K562 (cell line): ENCODE results near the gene TMEM167B. TPM values are rescaled to one million over a fixed set of nuclear protein-coding genes. Genes with fewer than 3 reads are reported as not detected.

ENCODE experiments used
- ASH1L ChIP-seq: fragments of 450-650 bp; IDR thresholded peaks from 2 replicates; pipeline ENCODE4 v1.6.1; 2018; ENCODE audit warnings: borderline replicate concordance, mild to moderate bottlenecking, low read depth; ENCODE audit not compliant: partially characterized antibody
- BACH1 ChIP-seq: fragments of 200-800 bp; sonication (Bioruptor generic); IDR thresholded peaks from 2 replicates; pipeline ENCODE4 v1.6.1; 2016; ENCODE audit warnings: missing genetic modification characterization, missing compliant biosample characterization
- CBX3 ChIP-seq, 2 experiments: IDR thresholded peaks; 1 replicate in 1 of 2; 2 replicates in 1 of 2; pipeline ENCODE4 v1.6.1; 2012; ENCODE audit warnings: inconsistent platforms in 2 of 2, low read length in 2 of 2, borderline replicate concordance in 1 of 2, control low read depth in 1 of 2
- DIDO1 ChIP-seq: fragments of 450-650 bp; IDR thresholded peaks from 2 replicates; pipeline ENCODE4 v1.6.1; 2016; ENCODE audit warnings: low read depth, missing biosample characterization, missing genetic modification characterization
- FOSL1 ChIP-seq: fragments of 200-800 bp; sonication (Bioruptor generic); conservative IDR thresholded peaks from 2 replicates; pipeline ENCODE4 v1.6.1; 2016; ENCODE audit warnings: missing genetic modification characterization, missing compliant biosample characterization
- KLF6 ChIP-seq: fragments of 250-450 bp; sonication (Bioruptor Pico); IDR thresholded peaks from 2 replicates; pipeline ENCODE4 v1.4.0; 2020; ENCODE audit warnings: mild to moderate bottlenecking, moderate library complexity, borderline replicate concordance
- NELFE ChIP-seq: IDR thresholded peaks from 2 replicates; pipeline ENCODE4 v1.6.1; 2011; ENCODE audit warnings: mild to moderate bottlenecking; ENCODE audit not compliant: insufficient read depth, insufficient read length
- RBM34 ChIP-seq: fragments of 200-400 bp; formaldehyde crosslinking; IDR thresholded peaks from 2 replicates; pipeline ENCODE4 v1.6.1; 2018; ENCODE audit warnings: low read length, borderline replicate concordance; ENCODE audit not compliant: insufficient read depth
- SP1 ChIP-seq: sonication (generic); formaldehyde crosslinking; IDR thresholded peaks from 2 replicates; pipeline ENCODE4 v1.8.1; 2022; ENCODE audit warnings: mild to moderate bottlenecking, missing genetic modification reagents
- TAF7 ChIP-seq: fragments of 450-650 bp; IDR thresholded peaks from 2 replicates; pipeline ENCODE4 v1.6.1; 2016; ENCODE audit warnings: missing genetic modification characterization, missing compliant biosample characterization
- polyA plus RNA-seq, 8 experiments: library from polyadenylated mRNA; depleted of rRNA in 4 of 8; stranded (reverse) in 5 of 8; unstranded in 3 of 8; fragments of >200 nt; fragmentation: Nextera tagmentation in 2 of 8; fragmentation: Illumina TruSeq in 1 of 8; extraction: Ambion mirVana in 2 of 8; extraction: Trizol in 1 of 8; gene quantifications; 2 replicates each; pipeline versions ENCODE4 v1.2.1 to v1.2.3, GENCODE V29; 2011 to 2014; ENCODE audit warnings: inconsistent platforms in 1 of 8, missing spikeins in 1 of 8
- total RNA-seq, 7 experiments: library from RNA; depleted of rRNA in 6 of 7; stranded (reverse); fragments of >200 nt in 6 of 7; fragmentation: Illumina TruSeq in 2 of 7; extraction: Trizol in 2 of 7; gene quantifications; 2 replicates each; pipeline versions ENCODE4 v1.2.1 to v1.2.3, GENCODE V29; 2011 to 2021; ENCODE audit warnings: low replicate concordance in 1 of 7
- TF ChIP-seq, protein P1 (sequence below): fragments of 250-450 bp; sonication (Bioruptor Pico); IDR thresholded peaks from 2 replicates; pipeline ENCODE4 v1.5.0; 2020; ENCODE audit warnings: mild to moderate bottlenecking, borderline replicate concordance
- TF ChIP-seq, protein P2 (sequence below): fragments of 250-450 bp; sonication (Bioruptor Pico); IDR thresholded peaks from 2 replicates; pipeline ENCODE4 v1.4.0; 2020; ENCODE audit warnings: mild to moderate bottlenecking
- TF ChIP-seq, protein P3 (sequence below): conservative IDR thresholded peaks from 2 replicates; pipeline ENCODE4 v1.6.1; 2011; ENCODE audit warnings: low read depth, mild to moderate bottlenecking, low read length; ENCODE audit not compliant: control insufficient read depth
- TF ChIP-seq, protein P4 (sequence below): fragments of 450-650 bp; formaldehyde crosslinking; IDR thresholded peaks from 2 replicates; pipeline ENCODE4 v1.4.0; 2022; ENCODE audit warnings: mild to moderate bottlenecking, moderate library complexity
- TF ChIP-seq, protein P5 (sequence below): sonication (generic); formaldehyde crosslinking; IDR thresholded peaks from 2 replicates; pipeline ENCODE4 v1.8.1; 2023; ENCODE audit warnings: mild to moderate bottlenecking, missing genetic modification reagents
- TF ChIP-seq, protein P6 (sequence below): fragments of 250-450 bp; sonication (Bioruptor Pico); IDR thresholded peaks from 2 replicates; pipeline ENCODE4 v1.8.0; 2022; ENCODE audit warnings: inconsistent platforms

The TMEM167B gene
- total and polyA plus RNA-seq, 9 of the 15 experiments (the other 6 are each of a cell fraction or from before 2014, with no cell fraction given): 17.2 to 36.4 (median 32.2) TPM

DNA sequence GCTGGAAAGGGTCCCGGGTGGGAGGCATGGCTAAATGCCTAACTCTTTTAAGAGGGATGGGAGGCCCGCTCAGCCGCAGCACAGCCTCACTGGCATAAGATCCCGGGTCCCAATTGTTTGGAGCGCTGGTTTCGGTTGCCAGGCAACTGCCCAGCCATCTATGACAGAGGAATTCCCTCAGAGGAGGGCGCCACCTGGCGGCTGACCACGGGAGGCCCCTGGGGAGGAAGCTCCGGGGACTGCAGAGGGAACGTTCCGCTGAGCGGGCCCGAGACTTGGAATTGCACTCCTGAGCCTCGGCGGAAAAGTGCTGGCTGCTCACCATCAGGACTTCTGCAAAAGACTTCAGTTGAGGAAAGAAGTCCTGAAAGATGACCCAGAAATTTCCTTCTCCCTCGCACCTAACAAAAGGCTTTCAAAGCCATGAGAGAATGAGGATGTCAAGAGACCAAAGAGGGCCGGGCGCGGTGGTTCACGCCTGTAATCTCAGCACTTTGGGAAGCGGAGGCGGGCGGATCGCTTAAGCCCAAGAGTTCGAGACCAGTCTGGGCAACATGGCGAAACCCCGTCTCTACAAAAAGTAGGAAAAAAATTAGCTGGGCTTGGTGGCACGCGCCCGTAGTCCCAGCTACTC lies 22.2 kb downstream of the TMEM167B start (continued):
- TF ChIP-seq CBX3 (IDR thresholded peaks at IDR 0.05; ENCODE audit: borderline replicate concordance in 1 of 2, low read length in 2 of 2): no peak
- no peak for TF ChIP-seq NELFE
- TF ChIP-seq DIDO1 (tag): no peak
- no peak for TF ChIP-seq KLF6 (CRISPR knock-in tag)
- TF ChIP-seq, protein P1, sequence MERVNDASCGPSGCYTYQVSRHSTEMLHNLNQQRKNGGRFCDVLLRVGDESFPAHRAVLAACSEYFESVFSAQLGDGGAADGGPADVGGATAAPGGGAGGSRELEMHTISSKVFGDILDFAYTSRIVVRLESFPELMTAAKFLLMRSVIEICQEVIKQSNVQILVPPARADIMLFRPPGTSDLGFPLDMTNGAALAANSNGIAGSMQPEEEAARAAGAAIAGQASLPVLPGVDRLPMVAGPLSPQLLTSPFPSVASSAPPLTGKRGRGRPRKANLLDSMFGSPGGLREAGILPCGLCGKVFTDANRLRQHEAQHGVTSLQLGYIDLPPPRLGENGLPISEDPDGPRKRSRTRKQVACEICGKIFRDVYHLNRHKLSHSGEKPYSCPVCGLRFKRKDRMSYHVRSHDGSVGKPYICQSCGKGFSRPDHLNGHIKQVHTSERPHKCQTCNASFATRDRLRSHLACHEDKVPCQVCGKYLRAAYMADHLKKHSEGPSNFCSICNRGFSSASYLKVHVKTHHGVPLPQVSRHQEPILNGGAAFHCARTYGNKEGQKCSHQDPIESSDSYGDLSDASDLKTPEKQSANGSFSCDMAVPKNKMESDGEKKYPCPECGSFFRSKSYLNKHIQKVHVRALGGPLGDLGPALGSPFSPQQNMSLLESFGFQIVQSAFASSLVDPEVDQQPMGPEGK (CRISPR knock-in tag): no peak
- TF ChIP-seq, protein P2, sequence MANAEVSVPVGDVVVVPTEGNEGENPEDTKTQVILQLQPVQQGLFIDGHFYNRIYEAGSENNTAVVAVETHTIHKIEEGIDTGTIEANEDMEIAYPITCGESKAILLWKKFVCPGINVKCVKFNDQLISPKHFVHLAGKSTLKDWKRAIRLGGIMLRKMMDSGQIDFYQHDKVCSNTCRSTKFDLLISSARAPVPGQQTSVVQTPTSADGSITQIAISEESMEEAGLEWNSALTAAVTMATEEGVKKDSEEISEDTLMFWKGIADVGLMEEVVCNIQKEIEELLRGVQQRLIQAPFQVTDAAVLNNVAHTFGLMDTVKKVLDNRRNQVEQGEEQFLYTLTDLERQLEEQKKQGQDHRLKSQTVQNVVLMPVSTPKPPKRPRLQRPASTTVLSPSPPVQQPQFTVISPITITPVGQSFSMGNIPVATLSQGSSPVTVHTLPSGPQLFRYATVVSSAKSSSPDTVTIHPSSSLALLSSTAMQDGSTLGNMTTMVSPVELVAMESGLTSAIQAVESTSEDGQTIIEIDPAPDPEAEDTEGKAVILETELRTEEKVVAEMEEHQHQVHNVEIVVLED (CRISPR knock-in tag): no peak
- no peak for TF ChIP-seq BACH1 (tag)
- 0 out of 2 replicates have a peak, but pooled peaks have one; percentile 54 for TF ChIP-seq SP1 (CRISPR knock-in tag)
- TF ChIP-seq, protein P3, sequence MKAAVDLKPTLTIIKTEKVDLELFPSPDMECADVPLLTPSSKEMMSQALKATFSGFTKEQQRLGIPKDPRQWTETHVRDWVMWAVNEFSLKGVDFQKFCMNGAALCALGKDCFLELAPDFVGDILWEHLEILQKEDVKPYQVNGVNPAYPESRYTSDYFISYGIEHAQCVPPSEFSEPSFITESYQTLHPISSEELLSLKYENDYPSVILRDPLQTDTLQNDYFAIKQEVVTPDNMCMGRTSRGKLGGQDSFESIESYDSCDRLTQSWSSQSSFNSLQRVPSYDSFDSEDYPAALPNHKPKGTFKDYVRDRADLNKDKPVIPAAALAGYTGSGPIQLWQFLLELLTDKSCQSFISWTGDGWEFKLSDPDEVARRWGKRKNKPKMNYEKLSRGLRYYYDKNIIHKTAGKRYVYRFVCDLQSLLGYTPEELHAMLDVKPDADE: 0 out of 2 replicates have a peak, but pooled peaks have one; percentile 52
- TF ChIP-seq RBM34: no peak
- TF ChIP-seq FOSL1 (tag): 0 out of 2 replicates have a peak, but pooled peaks have one; percentile 23
- no peak for TF ChIP-seq ASH1L
- no peak for TF ChIP-seq TAF7 (tag)
- TF ChIP-seq, protein P4, sequence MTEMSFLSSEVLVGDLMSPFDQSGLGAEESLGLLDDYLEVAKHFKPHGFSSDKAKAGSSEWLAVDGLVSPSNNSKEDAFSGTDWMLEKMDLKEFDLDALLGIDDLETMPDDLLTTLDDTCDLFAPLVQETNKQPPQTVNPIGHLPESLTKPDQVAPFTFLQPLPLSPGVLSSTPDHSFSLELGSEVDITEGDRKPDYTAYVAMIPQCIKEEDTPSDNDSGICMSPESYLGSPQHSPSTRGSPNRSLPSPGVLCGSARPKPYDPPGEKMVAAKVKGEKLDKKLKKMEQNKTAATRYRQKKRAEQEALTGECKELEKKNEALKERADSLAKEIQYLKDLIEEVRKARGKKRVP (CRISPR knock-in tag): no peak
- TF ChIP-seq, protein P5, sequence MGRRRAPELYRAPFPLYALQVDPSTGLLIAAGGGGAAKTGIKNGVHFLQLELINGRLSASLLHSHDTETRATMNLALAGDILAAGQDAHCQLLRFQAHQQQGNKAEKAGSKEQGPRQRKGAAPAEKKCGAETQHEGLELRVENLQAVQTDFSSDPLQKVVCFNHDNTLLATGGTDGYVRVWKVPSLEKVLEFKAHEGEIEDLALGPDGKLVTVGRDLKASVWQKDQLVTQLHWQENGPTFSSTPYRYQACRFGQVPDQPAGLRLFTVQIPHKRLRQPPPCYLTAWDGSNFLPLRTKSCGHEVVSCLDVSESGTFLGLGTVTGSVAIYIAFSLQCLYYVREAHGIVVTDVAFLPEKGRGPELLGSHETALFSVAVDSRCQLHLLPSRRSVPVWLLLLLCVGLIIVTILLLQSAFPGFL (CRISPR knock-in tag): no peak
- TF ChIP-seq, protein P6, sequence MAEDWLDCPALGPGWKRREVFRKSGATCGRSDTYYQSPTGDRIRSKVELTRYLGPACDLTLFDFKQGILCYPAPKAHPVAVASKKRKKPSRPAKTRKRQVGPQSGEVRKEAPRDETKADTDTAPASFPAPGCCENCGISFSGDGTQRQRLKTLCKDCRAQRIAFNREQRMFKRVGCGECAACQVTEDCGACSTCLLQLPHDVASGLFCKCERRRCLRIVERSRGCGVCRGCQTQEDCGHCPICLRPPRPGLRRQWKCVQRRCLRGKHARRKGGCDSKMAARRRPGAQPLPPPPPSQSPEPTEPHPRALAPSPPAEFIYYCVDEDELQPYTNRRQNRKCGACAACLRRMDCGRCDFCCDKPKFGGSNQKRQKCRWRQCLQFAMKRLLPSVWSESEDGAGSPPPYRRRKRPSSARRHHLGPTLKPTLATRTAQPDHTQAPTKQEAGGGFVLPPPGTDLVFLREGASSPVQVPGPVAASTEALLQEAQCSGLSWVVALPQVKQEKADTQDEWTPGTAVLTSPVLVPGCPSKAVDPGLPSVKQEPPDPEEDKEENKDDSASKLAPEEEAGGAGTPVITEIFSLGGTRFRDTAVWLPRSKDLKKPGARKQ (CRISPR knock-in tag): 0 out of 2 replicates have a peak, but pooled peaks have one; percentile 3
